Measurements from ENCODE around the gene ATG2A. TPM values are rescaled to one million over a fixed set of nuclear protein-coding genes. Genes with fewer than 3 reads are reported as not detected.

ATG2A gene
- total RNA-seq, 1 donor from 2014 or later, result 25.8 TPM

DNA sequence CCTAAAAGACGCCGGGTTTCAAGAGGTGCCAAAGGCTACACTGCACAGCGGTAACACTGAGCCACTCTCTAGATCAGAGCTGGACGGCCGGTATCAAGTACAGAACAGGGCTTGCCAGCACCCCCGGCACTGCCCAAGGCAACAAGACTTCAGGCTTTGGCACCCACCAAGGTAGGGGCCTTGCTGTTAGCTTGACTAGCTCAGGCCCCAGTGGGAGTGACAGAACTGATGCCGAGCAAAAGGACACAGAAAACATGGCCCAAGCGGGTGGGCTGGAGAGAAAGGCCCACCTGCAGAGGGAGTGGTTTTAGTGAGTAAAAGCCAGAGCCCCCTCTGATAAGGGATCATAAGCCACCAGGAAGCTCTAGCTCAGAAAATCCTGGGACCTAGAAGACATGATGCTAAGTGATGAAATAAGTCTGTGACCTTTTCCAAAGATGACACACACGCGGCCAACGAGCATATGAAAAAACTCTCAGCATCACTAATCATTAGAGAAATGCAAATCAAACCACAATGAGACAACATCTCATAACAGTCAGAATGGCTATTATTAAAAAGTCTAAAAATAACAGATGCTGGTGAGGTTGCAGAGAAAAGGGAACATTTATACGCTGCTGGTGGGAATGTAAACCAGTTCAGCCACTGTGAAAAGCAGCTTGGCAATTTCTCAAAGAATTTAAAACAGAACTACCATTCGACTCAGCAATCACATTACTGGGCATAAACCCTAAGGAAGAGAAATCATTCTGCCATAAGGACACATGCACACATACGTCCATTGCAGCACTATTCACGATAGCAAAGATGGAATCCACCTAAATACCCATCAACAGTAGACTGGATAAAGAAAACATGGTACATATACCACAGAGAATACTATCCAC, 51.5 kb downstream of the ATG2A start:
- H3K4me3 ChIP-seq (ENCODE audit: low read depth, low read length), result no peak overlapping the region
- no peak for DNase-seq (ENCODE audit: low read depth)
- no peak for TF ChIP-seq CTCF (conservative IDR thresholded peaks at IDR 0.05; ENCODE audit: low read depth, low read length)

GRCh38 chr11:64864473-64865285, 52.3 kb downstream of the ATG2A start:
- no peak for TF ChIP-seq CTCF (conservative IDR thresholded peaks at IDR 0.05; ENCODE audit: low read depth, low read length)
- DNase-seq (ENCODE audit: low read depth), result no peak
- H3K4me3 ChIP-seq (ENCODE audit: low read depth, low read length), result no peak overlapping the region

DNA sequence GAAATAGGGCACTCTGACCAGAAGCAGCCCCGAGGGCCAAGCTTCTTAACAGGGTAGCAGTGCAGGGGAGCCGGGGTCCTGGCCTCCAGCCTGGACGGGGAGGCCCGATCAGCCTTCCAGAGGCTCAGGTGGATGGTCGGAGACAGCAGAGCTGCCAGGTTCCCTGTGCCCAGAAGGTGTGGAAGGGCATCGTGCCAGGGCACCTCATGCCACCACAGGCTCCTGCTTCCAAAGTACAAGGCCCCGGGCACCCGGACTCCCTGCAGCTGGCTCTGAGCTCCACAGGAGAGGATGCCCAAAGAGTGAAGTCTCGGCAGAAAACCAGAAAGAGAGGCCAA, 52.9 kb downstream of the ATG2A start:
- DNase-seq (ENCODE audit: low read depth), result no peak
- TF ChIP-seq CTCF (conservative IDR thresholded peaks at IDR 0.05; ENCODE audit: low read depth, low read length), result no peak
- H3K4me3 ChIP-seq (ENCODE audit: low read depth, low read length), result no peak overlapping the region

- no peak for TF ChIP-seq CTCF (conservative IDR thresholded peaks at IDR 0.05; ENCODE audit: low read depth, low read length)
- no peak overlapping the region for H3K4me3 ChIP-seq (ENCODE audit: low read depth, low read length)
- no peak for DNase-seq (ENCODE audit: low read depth)
Measured at GRCh38 chr11:64863391-64864060, 53.5 kb downstream of the ATG2A start.

DNA sequence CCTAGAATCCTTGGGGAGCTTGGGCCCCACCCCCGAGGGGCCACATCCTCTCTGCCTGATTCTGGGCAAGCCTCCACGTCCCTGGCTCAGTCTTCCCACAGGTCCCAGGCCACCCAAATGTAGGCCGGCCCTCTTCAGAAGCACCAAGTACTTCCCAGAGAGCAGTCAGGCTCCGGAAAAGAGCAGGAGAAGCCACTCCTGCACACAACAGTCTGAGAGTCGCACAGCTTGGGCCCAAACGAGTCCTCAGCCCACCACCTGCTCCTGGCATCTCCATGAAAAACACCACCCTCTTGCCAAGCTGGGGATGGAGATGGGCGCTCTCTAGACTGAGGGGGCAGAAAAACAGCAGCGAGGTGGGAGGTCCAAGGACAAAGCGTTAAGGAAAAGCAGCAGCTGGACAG, 54.0 kb downstream of the ATG2A start:
- no peak for DNase-seq (ENCODE audit: low read depth)
- no peak for TF ChIP-seq CTCF (conservative IDR thresholded peaks at IDR 0.05; ENCODE audit: low read depth, low read length)
- no peak overlapping the region for H3K4me3 ChIP-seq (ENCODE audit: low read depth, low read length)

DNA sequence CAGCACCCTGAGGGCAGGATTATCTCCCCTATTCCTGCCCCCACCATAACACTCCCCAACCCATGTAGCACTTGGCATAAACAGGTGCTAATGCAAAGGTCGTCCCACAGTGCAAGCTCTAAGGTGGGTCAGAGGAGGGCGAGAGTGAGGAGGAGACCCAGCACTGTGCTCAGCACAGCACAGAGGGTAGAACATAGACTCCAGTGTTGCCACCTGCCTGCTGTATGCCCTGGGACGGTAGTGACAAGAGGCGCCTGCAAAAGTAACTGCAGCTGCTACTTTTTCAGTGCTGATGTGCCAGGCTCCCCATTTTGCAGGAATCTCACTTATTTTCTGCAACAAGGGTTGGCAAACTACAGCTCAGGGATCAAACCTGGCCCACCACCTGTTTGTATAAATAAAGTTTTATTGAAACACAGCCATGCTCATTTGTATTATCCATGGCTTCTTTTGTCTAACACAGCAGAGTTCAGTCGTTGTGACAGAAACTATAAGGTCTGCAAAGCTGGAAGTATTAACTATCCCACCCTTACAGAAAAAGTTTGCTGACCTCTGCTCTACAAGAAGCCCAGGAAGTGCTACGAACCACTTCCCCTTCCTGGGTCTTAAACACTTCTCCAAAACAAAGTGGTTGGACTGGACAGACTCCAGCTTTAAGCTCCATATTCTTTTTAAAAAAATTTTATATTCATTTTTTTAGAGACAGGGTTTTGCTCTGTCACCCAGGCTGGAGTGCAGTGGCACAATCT, 55.6 kb downstream of the ATG2A start:
- no peak for TF ChIP-seq CTCF (conservative IDR thresholded peaks at IDR 0.05; ENCODE audit: low read depth, low read length)
- DNase-seq (ENCODE audit: low read depth), result no peak

More for the DNA sequence above, 55.6 kb downstream of the ATG2A start:
- no peak overlapping the region for H3K4me3 ChIP-seq (ENCODE audit: low read depth, low read length)

All from epithelial cell of proximal tubule (primary cell).